NT2/D1 (cell line): ENCODE measurements around the gene MRPS34.

Experiments
- DNase-seq: peaks from one replicate; pipeline ENCODE4 v3.0.0-alpha.2; 2011; ENCODE audit warnings: low read depth, low spot score
- H3K27me3 ChIP-seq: 2 replicates; pipeline ENCODE4 v1.6.0; 2011; ENCODE audit warnings: mild to moderate bottlenecking; ENCODE audit not compliant: insufficient read length, insufficient read depth
- H3K36me3 ChIP-seq: 2 replicates; pipeline ENCODE4 v1.6.1; 2011; ENCODE audit warnings: mild to moderate bottlenecking, low read length, mixed read lengths; ENCODE audit not compliant: insufficient read depth, insufficient read length
- H3K4me1 ChIP-seq: 2 replicates; pipeline ENCODE4 v1.5.1; 2011; ENCODE audit not compliant: insufficient read depth, insufficient read length
- H3K4me3 ChIP-seq: 2 replicates; pipeline ENCODE4 v1.5.1; 2011; ENCODE audit warnings: low read depth; ENCODE audit not compliant: insufficient read length
- H3K9ac ChIP-seq: 2 replicates; pipeline ENCODE4 v1.6.0; 2011; ENCODE audit warnings: low read depth; ENCODE audit not compliant: insufficient read length
- H3K9me3 ChIP-seq: 2 replicates; pipeline ENCODE4 v1.5.1; 2011; ENCODE audit warnings: mild to moderate bottlenecking, low read length; ENCODE audit not compliant: insufficient read depth
- SUZ12 ChIP-seq: IDR thresholded peaks from 2 replicates; pipeline ENCODE4 v1.6.1; 2011; ENCODE audit not compliant: insufficient read length, insufficient read depth; ENCODE audit errors: extremely low read depth
- YY1 ChIP-seq: IDR thresholded peaks from 2 replicates; pipeline ENCODE4 v1.6.1; 2011; ENCODE audit not compliant: insufficient read length, insufficient read depth
- ZNF274 ChIP-seq: IDR thresholded peaks from 2 replicates; pipeline ENCODE4 v1.6.1; 2011; ENCODE audit warnings: mild to moderate bottlenecking, low read depth, low read length

MRPS34 gene

DNA sequence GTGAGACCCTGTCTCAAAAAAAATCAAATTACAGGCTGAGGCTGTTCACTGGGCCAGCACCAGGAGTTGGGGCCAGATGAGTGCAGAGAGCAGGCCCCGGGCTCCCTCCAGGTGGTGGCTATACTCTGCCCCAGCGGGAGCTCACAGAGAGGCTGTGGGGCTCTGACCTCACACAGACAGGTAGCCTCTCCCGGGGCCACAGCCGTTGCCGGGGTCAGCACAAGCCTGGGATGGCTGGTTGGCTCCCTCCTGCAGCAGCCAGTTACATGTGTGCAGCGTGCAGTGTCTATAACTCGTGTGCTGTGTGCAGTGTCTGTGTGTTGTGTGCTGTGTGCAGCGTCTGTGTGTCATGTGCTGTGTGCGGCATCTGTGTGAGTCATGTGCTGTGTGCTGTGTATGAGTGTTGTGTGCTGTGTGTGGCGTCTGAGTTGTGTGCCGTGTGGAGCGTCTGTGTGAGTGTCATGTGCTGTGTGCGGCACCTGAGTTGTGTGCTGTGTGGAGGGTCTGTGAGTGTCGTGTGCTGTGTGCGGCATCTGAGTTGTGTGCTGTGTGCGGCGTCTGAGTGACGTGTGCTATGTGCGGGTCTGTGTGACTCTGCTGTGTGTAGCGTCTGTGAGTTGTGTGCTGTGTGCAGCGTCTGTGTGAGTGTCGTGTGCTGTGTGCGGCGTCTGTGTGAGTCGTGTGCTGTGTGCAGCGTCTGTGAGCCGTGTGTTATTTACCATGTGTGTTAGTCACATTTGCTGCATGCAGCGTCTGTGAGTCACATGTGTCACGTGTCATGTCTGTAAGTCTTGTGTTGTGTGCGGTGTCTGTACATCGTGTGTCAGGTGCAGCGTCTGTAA is 46.1 kb downstream of the MRPS34 start:
- H3K9ac ChIP-seq = no peak overlapping the region
- DNase-seq = no peak
- H3K36me3 ChIP-seq = peaks cover 62% of the 10 kb centered on the region
- H3K9me3 ChIP-seq = no peaks in the 10 kb centered on the region
- H3K4me3 ChIP-seq = no peak overlapping the region
- no peak for TF ChIP-seq SUZ12
- TF ChIP-seq ZNF274 = no peak
- TF ChIP-seq YY1 = no peak
- H3K4me1 ChIP-seq = peaks cover 2% of the 10 kb centered on the region
- no peaks in the 10 kb centered on the region for H3K27me3 ChIP-seq

DNA sequence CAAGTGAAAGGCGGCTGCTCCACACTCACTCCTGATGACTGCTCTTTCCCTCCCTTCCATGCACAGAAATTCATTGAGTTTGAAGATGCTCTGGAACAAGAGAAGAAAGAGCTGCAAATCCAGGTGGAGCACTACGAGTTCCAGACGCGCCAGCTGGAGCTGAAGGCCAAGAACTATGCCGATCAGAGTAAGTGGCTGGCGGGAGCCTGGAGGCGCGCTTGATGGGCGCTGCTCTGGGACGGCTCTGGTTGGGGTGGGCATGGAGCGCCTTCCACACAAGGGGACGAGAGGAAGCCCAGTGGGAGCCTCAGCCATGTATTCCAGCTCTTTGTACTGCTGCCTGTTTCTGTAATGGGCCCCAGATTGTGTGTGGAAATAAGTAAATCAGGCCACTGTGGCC is 48.4 kb downstream of the MRPS34 start:
- Histone ChIP-seq H3K9ac (no peak overlapping the region), H3K27me3 (no peaks in the 10 kb centered on the region), H3K4me3 (no peak overlapping the region), H3K9me3 (no peaks in the 10 kb centered on the region), H3K36me3 (peaks cover 50% of the 10 kb centered on the region), H3K4me1 (peaks cover 2% of the 10 kb centered on the region)
- TF ChIP-seq SUZ12 = no peak
- TF ChIP-seq YY1 = no peak
- no peak for TF ChIP-seq ZNF274
- no peak for DNase-seq

DNA sequence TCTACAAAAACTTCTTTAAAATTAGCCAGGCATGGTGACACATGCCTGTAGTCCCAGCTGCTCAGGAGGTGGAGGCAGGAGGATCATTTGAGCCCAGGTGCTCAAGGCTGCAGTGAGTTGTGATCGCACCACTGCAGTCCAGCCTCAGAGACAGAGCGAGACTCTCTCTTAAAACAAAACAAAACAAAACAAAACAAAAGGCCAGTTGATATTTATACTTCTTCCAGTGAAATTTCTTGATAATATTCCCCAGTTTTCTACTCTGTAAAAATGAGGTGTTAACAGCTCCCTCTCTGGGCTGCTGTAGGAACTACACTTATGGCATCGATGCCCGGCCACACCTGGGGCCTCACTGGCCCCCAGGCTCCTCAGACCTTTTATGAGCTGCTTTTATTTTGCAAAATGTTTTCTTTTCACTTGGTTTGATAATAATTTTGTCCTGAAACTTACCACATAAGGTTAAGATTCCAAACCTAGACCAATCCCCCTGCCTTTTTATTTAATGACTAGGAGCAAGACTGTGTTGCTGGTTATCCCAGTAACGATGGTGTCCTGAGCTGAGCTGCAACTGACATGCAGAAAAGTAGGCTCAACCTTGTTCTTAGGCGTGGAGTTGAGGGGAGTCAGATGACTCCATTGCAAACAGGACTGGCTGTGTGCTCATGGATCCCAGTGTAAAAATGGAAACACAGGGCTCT is 49.3 kb downstream of the MRPS34 start:
- Histone ChIP-seq H3K4me3 (no peak overlapping the region), H3K4me1 (peaks cover 2% of the 10 kb centered on the region)
- no peak for DNase-seq

More for the DNA sequence above, 49.3 kb downstream of the MRPS34 start:
- Histone ChIP-seq H3K9ac (no peak overlapping the region), H3K36me3 (peaks cover 44% of the 10 kb centered on the region), H3K27me3 (no peaks in the 10 kb centered on the region), H3K9me3 (no peaks in the 10 kb centered on the region)
- TF ChIP-seq SUZ12 (no peak), YY1 (no peak), ZNF274 (no peak)
